ENCODE data around the gene FAM78A. TPM values are rescaled to one million over a fixed set of nuclear protein-coding genes. Genes with fewer than 3 reads are reported as not detected.
A peak's percentile ranks its signal among the peaks of the same experiment; 100 is the strongest.

FAM78A gene
- total RNA-seq, 1 experiment from 2014 or later, result 2.4 TPM

- DNase-seq (ENCODE audit: low read depth), result no peak
Observed at GRCh38 chr9:131303381-131304321, 27.3 kb upstream of the FAM78A start.

GRCh38 chr9:131302244-131303075 lies 26.1 kb upstream of the FAM78A start:
- DNase-seq (ENCODE audit: low read depth), result no peak

DNA sequence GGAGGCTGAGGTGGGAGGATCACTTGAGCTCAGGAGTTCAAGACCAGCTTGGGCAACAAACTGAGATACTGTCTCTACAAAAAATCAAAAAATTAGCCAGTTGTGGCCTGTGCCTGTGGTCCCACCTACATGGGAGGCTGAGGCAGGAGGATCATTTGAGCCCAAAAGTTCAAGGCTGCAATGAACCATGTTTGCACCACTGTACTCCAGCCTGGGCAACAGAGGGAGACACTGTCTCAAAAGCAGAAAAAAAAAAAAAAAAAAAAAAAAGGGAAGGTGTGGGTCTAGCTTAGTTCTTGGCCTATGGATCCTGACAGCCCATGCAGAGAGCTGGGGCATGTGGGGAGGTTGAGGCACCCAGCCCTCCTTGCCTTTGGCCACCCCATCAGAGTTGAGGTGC lies 24.1 kb upstream of the FAM78A start:
- DNase-seq (ENCODE audit: low read depth), result no peak

DNA sequence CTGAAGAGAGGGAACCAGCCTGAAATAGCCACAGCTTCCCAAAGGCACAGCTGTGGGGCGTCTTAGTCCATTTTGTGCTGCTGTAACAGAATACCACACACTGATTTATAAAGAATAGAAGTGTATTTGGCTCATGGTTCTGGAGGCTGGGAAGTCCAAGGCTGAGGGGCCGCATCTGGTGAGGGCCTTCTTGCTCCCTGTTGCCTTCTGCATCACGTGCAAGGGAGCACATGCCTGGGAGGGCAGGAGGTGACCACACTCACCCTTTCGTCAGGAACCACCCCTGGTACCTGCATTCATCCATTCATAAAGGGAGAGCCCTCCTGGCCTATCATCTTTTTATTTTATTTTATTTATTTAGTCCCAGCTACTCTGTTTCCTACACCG lies 23.6 kb upstream of the FAM78A start:
- DNase-seq (ENCODE audit: low read depth), result no peak

DNA sequence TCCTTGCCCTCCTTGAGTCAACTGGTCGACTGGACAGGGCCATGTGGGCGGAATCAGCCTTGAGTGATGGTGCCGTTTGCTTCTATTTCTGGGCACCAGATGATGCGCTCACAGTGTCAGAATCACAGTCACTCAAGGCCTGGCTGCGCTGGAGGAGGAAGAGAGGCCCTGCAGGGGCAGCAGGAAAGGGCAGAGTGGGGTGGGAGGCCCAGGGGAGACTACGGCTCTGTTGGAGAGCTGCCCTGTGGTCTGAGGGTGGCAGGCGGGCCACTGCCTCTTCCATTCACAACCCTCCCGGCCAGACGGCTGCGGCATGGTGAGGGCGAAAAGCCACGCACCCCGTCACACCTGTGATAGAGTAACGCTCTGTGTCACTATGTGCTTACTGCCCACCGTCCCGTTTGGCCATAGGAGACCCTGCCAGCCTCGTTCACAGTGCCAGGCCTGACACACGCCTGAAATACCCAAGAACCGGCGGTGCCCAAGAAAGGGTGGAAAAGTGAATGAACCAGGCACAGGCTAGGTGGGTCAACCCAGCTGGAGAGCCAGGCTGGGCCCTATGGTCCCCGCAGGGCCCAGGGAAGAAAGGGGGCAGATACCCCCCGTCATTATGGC lies 23.1 kb upstream of the FAM78A start:
- no peak for DNase-seq (ENCODE audit: low read depth)

- no peak for DNase-seq (ENCODE audit: low read depth)
Observed at GRCh38 chr9:131298816-131299215, 22.5 kb upstream of the FAM78A start.

GRCh38 chr9:131298341-131298740 lies 22.0 kb upstream of the FAM78A start:
- no peak for DNase-seq (ENCODE audit: low read depth)

GRCh38 chr9:131297903-131298302 lies 21.6 kb upstream of the FAM78A start:
- DNase-seq (ENCODE audit: low read depth), result no peak

DNA sequence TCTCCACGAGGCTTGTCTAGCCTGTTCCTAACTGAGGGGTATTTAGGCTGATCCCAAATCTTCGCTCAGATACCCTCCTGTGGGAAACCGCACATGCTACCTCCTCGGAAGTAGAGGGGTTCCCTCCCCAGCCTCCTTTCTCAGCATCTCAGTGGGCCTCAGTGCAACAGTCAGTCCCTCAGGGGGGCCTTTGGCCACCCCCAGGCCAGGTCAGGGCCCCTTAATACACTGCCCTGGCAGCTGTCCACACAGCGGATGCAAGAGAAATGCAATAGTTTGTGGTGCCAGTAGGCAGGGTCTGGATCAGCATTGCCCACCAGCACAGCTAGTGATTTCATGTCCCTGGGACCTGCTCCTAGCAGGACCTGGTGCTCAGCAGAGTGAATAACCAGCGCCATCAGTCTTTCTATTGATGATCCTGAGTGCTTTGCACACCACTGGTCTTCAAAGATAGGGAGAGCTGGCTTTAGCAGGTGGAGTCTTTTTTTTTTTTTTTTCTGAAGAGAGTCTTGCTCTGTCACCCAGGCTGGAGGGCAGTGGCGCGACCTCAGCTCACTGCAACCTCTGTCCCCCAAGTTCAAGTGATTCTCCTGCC lies 20.7 kb upstream of the FAM78A start:
- no peak for DNase-seq (ENCODE audit: low read depth)

DNA sequence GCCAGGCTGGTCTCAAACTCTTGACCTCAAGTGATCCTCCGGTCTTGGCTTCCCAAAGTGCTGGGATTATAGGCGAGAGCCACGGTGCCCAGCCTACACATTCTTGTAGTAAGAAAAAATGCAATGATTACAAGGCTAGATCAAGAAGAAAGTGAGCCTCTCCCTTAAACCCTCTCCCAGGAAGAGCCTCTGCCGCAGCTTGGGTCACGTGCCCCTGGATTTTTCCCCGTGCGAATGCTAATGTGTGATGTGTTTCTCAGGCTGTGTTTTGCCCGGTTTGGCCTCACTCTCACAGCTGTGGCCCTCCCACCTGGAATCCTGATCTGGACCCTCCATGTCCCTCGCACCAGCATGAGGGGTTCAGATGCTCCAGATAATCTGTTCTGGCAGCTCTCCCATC lies 20.1 kb upstream of the FAM78A start:
- DNase-seq (ENCODE audit: low read depth), result no peak

DNA sequence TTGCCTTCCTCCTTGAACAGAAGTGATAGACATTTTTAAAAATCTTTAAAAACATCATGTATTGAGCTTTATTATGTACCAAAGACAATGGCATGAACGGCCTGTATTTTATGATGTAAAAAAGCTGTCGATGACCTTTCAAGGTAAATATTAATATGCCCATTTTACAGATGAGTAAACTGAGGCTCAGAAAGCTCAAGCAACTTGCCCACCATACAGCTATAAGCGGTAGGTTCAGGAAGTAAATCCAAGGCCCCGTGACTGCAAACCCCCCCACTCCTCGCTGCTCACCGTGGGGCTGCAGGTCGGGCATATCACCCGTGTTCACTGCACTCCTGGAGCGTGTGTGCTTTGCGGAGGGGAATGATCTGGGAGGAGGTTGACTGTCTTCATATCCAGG lies 16.6 kb upstream of the FAM78A start:
- no peak for DNase-seq (ENCODE audit: low read depth)

- DNase-seq (ENCODE audit: low read depth), result no peak
Observed at GRCh38 chr9:131291795-131292315, 15.5 kb upstream of the FAM78A start.

- no peak for DNase-seq (ENCODE audit: low read depth)
Observed at GRCh38 chr9:131290767-131291370, 14.6 kb upstream of the FAM78A start.

GRCh38 chr9:131290036-131290766 lies 13.9 kb upstream of the FAM78A start:
- DNase-seq (ENCODE audit: low read depth), result no peak

DNA sequence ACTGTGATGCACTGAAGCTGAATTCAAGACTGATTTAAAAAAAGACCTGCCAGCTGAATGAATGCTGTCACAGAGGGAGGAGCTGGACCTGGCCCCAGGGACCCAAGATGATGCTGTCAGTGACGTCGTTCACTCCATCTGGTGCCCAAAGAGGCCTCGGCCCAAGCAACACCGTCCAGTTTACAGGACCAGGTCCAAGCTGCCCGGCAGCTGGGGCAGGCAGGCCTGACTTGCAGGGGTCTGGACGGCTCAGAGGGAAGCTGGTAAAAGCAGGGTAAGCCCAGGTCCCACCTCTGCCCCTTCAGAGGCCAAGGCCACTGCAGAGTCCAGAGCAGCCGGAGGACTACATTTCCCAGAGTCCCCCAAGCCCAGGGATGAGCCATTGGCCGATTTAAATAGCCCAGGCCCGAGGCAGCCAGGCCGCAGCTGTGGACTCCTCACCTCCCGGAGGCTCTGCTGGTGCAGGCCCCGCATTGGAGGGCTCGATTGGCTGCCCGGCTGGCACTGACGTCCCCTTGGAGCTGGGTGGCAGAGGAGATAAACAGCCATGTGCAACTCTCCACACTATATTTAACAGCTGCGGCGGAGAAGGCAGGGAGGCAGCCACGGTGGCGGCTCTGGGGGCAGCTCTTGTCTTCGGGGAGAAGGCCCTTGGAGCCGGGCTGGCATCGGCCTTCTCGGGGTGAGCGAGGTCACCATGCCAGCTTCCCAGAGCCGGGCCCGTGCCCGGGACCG lies 13.2 kb upstream of the FAM78A start, which contains the start of gene PLPP7:
Gene PLPP7, plus strand, starts transcription at position 423 of the 735 bp plus-strand sequence. Its CDS starts 275 bp downstream, at position 698.
- peak; percentile 34 for DNase-seq (ENCODE audit: low read depth)

GRCh38 chr9:131288217-131288616 lies 11.9 kb upstream of the FAM78A start:
- DNase-seq (ENCODE audit: low read depth), result no peak

DNA sequence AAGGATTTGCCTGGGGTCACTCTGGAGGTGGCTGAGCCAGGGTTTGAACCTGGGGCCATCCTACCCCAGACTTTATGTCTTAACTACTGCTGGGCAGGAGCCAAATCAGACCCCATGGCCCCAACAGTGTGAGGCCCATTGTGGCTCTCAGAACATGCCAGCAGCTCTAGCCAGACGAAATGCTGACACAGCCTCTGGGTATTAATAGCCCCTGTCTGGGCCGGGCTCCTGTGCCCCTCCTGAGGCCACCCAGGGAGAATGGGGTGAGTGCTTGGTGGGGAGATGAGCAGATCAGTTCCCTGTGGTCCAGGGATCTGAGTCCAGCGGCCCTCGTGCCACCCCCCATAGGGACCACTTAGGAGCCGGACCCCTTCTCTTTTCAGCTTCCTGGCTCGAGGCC lies 11.0 kb upstream of the FAM78A start:
- no peak for DNase-seq (ENCODE audit: low read depth)

DNA sequence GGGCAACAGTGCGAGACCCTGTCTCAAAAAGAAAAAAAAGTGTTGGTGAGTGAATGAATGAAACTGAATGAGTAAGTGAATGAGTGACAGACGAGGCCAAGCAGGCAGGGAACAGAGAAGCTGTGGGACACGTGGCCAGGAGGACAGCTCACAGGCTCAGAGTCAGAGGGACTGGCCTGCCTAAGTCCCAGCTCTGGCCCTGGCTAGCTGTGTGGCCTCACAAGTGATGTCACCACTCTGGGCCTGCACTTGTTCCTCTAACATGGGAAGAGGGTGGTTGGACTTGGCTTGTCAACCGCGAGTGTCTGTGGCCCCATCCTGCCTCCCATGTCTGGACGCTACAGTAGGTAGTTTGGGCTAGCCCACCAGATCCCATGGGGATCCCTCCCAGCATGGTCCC lies 8.5 kb upstream of the FAM78A start:
- DNase-seq (ENCODE audit: low read depth), result no peak

DNA sequence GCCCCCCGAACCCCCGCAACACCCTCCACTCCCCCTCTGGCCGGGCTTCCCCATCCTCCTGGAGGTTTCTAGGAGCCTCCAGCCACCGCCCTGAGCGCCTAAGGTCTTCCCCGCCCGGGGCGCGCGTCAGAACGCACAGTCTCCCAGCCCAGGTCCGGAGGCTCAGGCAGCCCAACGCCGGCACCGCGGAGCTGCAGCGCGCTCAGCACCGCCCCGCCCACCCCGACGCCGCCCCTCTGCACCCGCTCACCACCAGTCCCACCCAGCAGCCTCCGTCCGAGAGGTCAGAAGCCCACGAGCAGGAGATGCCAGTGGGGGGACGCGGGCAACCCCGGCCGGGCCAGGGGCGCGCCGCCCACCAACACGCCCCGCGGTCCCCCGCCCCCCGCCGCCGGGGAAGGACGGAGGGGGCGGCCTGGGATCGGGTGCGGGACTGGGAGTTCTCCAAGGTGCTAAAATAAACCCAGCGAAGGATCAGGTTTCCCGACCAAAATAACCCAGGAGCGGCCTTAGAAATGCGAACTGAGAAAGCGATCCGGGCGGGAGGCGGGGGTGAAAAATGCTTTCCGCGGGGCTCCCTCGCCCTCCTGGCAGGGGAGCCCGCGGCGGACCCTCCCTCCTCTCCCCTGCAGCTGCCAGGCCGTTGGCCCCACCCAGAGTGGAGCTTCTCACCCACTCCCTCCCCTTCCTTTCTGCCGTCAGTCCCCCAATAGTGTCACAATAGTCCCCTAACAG lies 6.5 kb upstream of the FAM78A start:
- DNase-seq (ENCODE audit: low read depth), result no peak
